ENCODE data around the gene SYT9. TPM values are rescaled to one million over a fixed set of nuclear protein-coding genes. Genes with fewer than 3 reads are reported as not detected.

The SYT9 gene
- total and polyA plus RNA-seq, 2 of the 4 experiments (the other 2 are of a cell fraction): not detected

- no peak overlapping the region for H2BK15ac ChIP-seq (ENCODE audit: low read depth, low read length)
- no peak overlapping the region for H4K5ac ChIP-seq (ENCODE audit: low read depth, low read length)
- H3K56ac ChIP-seq (ENCODE audit: extremely low read depth, insufficient read depth, low read length): no peak overlapping the region
- no peak overlapping the region for H2BK20ac ChIP-seq (ENCODE audit: low read depth, low read length)
- no peak overlapping the region for H3K4me2 ChIP-seq (ENCODE audit: low read depth, low read length)
- ChIA-PET CTCF (no interaction called here), POLR2A (ENCODE audit: unreplicated experiment) (no interaction called here)
- H4K8ac ChIP-seq (ENCODE audit: low read depth in 2 of 2, low read length in 2 of 2): no peak overlapping the region
- H4K20me1 ChIP-seq (ENCODE audit: insufficient read depth, low read length): no peaks in the 10 kb centered on the region
- H3K27me3 ChIP-seq (ENCODE audit: control insufficient read depth, insufficient read depth, low read length): peaks cover 1% of the 10 kb centered on the region
- no peak overlapping the region for H2AFZ ChIP-seq (replicated peaks; ENCODE audit: low read length, poor library complexity)
- H3K27ac ChIP-seq (ENCODE audit: insufficient read depth, low read length): no peak overlapping the region
- ATAC-seq (ENCODE audit: low read depth): no peak
- H3K4ac ChIP-seq (ENCODE audit: low read depth, low read length): no peak overlapping the region
- in situ Hi-C loops (cut with MboI; ENCODE audit: low sequenced_read_pairs): loop anchor here (25.0 kb wide), 1 partner anchor 638 kb away; no protein-coding TSS in a partner anchor
- no peaks in the 10 kb centered on the region for H3K9me3 ChIP-seq (ENCODE audit: control insufficient read depth, insufficient read depth, low read length)
- no peak overlapping the region for H4K91ac ChIP-seq (ENCODE audit: insufficient read depth, low read depth, low read length)
- no peaks in the 10 kb centered on the region for H3K9me1 ChIP-seq (ENCODE audit: insufficient read depth, low read length)
- WGBS, 2 experiments (ENCODE audit: extremely low coverage in 2 of 2, insufficient read length in 1 of 2): 40% methylated on average over 2 of the region's 4 CpGs; no CpG with 5 or more reads in 1 of the 2 experiments
- no peaks in the 10 kb centered on the region for H3K36me3 ChIP-seq (ENCODE audit: control insufficient read depth, insufficient read depth, low read length)
- H3K4me3 ChIP-seq (ENCODE audit: insufficient read depth, low read depth, low read length): no peak overlapping the region
- intact Hi-C loops (cut with micrococcal nuclease): no loop called here
- no TSS peak for BruUV-seq (replicated peaks)
- no peak overlapping the region for H2BK5ac ChIP-seq (ENCODE audit: low read depth, low read length, poor library complexity, severe bottlenecking)
- H3K4me1 ChIP-seq (ENCODE audit: control insufficient read depth, insufficient read depth, low read length): no peaks in the 10 kb centered on the region
- no peak overlapping the region for H2BK120ac ChIP-seq (ENCODE audit: low read depth, low read length)
- no peak overlapping the region for H3K9ac ChIP-seq (ENCODE audit: low read depth, low read length)
- H2AK5ac ChIP-seq (ENCODE audit: low read depth, low read length): no peak overlapping the region
- no peak for DNase-seq
- H3K14ac ChIP-seq (replicated peaks; ENCODE audit: low read depth, low read length): no peak overlapping the region
- no peaks in the 10 kb centered on the region for H3K79me1 ChIP-seq (ENCODE audit: low read depth in 1 of 2, low read length in 2 of 2)
- no peak for TF ChIP-seq SMC3 (IDR thresholded peaks at IDR 0.05; ENCODE audit: low read depth, low read length)
- no peak overlapping the region for H3K18ac ChIP-seq (ENCODE audit: low read depth, low read length)
- dilution Hi-C loops (cut with HindIII; ENCODE audit: low sequenced_read_pairs, unreplicated experiment): no loop called here
- no peak overlapping the region for H3K23ac ChIP-seq (ENCODE audit: low read depth, low read length)
- no peak overlapping the region for H2AK9ac ChIP-seq (replicated peaks; ENCODE audit: low read depth, low read length, poor library complexity)
These were observed 198.1 kb downstream of the SYT9 start for GRCh38 chr11:7449841-7450214.
